IPS DF 4.7 (cell line): Measurements from ENCODE around the gene MARVELD1.

ENCODE experiments used
- DNase-seq: peaks from one replicate; pipeline ENCODE4 v3.0.0-alpha.2; 2013; ENCODE audit warnings: low spot score; ENCODE audit errors: extremely low read depth

MARVELD1 gene

DNA sequence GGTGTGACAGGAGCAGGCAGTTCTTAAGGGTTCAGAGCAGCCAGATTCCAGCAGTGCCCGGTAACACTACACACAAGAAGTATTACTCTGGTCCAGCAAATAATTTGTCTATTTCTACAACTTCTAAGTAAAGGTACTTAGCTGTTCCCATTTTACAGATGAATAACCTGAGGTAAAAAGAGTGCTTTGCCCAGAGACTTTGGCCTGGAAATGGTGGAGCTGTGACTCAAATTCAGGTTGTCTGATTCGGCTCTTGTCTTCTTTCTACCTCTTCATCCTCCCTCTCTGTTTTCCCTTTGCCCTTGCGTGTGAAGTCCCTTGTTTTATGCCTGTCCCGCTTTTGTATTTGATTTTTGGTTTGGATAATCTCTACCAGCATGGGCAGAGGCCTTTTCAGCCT lies 41.2 kb downstream of the MARVELD1 start:
- no peak for DNase-seq

DNA sequence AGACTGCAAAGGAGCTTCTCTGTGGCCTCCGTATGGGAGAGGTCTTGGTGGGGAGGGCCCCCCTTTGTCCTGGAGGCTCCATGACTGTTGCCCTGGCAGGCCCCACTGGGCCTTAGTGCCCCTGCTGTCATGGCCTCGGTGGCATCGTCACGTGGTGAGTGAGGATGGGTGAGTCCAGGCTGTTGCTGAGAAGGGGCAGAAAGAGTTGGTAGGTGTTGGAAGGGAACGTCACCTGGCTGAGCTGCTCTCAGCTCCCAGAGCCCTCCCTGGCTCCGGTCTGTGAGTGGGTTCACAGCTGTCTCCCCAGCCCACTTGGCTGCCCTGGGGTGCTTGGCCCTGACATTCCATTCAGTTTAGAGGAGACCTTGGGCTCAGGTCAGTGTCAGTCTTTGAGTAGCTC lies 42.2 kb downstream of the MARVELD1 start:
- no peak for DNase-seq

DNA sequence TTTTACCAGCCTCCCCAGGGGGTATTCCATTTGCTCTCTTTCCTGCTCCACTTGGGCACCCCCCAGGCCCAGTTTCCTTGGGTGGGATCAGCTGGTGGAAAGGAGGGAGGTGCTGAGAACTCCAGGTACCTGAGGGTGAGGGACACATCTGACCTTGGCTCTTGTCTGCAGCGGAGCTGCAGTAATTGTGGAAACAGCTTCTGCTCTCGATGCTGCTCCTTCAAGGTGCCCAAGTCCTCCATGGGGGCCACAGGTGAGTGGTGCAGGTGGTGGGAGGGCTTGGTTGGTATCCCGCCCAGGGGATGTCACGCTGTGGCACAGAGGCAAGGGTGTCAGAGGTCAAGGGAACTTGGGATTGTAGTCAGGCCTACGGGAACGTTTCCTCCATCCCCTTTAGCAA lies 43.9 kb downstream of the MARVELD1 start:
- DNase-seq, result no peak

DNA sequence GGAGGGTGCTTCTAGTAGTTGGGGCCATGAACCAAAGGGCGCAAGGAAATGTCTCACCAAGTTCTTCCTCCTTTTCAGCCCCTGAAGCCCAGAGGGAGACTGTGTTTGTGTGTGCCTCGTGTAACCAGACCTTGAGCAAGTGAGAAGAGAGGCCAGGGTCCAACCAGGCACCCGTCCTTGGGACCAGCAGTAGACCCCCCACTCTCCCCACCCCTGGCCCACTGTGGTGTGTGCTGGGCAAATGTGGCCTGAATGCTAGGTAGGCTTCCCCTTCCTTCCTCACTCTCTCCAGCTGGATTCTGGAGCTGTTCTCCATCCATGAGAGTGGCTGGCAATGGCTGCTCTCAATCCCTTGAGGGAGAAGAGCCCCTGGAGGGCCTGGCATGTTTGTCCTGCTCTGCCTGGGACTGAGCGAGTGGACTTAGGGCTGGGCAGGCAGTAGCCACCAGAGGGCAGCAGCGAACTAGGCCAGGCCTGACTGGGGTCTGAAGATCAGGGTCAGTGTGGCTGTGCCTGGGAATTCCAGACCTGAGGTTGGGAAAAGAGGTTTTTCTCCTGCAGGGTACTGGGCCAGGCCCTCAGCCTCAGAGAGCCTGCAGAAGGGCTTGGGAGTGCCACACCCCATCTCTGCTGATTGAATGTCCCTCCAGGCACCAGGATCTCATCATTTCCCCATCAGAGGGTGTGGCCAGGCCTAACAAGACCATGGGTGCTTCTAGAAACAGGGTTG lies 45.8 kb downstream of the MARVELD1 start:
- peak; percentile 53 for DNase-seq

DNA sequence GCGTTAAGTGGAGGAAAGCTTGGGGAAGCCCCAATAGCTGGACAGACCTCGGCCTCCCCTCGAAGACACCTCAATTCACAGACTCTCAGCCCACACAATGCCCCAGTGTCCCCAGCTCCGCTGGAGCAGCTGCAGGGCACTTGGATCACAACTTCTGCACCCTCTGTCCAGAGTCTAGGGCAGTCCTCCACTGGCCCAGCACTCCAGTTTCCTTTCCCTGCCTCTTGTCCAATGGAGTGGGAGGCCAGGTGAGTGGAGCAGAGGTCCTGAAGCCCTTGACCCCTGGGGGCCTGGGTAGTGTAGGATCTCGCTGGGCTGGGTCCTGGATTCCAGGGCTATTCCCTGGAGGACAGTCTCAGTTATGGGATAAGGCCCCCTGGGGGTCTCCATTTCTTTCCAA lies 46.4 kb downstream of the MARVELD1 start:
- no peak for DNase-seq

DNA sequence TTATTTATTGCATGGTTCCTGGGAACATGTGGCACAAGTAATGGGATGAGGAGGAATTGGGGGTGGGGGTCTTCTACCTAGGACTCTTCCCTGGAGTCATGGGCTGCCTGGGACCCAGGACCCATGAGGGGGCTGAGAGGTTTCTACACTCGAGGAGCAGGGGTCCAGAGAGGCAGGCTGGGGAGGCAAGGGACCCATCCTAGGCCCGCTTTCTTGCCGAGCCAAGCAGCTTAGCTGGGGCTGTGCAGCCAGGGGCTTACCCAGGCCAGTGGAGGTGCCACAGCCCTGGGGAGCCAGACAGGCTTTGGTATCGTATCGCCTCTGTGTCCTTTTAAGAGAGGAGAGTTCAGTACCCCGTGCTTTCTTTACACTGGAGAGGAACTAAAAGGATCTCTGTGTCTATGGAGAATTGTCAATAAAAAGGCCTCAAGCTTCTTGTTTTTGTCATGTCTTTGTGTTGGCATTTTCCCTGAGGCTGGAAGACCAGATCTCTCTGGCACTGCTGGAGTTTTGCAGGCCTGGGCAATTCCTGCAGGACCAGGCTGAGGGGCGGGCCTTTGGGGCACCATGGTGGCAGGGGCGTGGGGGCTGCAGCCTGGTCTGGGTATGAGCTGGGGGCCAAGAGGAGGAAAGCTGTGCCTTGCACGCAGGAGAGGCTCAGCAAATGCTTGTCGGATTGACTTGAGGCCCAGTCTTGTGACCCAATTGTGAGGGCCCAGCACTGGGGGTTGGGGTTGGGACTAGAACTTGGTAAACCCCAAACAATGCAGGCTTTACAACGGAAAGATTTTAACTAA lies 47.1 kb downstream of the MARVELD1 start:
- DNase-seq, result no peak

DNA sequence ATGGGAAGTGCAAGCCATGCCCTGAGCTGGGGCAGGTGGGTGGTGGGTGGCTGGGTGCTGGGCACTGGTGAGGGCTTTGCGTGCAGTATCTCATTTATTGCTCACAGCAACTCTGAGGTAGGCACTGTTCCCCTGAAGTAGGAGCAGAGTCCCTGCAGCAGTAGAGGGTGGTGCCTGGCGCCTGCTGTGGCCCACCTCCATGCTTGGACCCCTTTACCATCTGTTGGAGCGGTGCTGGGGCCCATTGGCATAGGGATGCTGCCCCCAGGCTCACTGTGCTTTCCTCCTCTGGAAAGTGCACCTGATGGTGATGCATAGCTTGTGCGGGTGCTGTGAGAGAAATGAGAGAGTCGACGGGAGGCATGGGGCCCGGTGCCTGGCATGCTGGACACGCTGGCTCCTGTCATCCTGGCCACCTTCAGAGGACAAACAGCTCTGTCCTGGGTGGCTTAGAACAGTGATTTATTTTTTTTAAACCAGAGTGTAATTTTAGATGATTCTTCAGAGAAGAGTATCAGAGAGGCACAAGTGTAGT lies 47.9 kb downstream of the MARVELD1 start:
- no peak for DNase-seq

DNA sequence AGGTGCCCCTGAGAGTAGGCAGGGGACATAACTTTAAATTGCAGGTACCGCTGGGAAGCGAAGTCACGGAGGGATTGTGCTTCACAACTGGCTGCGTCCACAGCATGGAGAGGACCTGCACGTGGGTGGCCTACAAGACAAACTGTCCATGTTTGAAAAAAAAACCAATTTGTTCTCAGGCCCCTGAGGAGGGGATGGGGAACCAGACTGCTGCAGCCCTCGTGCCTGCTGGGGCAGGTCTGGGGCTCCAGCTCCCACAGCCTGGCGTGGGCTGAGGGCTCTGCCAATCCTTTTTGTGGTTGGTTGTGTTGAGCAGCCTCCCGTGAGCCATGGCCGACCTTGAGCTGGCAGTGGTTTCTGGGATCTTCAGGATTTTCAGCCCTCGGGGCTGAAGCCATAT lies 48.5 kb downstream of the MARVELD1 start:
- no peak for DNase-seq

DNA sequence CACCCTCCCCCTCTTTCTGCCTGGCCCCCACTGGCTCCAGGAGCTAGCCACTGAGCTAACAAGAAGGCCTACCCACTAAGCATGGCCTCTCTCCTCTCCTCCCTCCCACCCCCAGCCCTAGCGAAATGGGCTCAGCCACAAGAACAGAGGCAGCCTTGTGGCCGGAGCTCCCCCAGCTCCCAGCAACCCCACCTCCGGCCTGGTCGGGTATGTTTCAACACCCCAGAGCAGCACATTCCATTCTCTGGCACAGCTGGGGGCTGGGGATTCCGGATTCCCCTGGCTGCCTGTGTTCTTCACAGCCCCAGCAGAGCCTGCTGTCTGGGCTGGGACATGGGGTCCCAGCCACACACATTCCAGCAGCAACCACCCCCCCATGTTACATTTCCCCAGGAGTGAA lies 49.3 kb downstream of the MARVELD1 start:
- DNase-seq, result peak; percentile 16

DNA sequence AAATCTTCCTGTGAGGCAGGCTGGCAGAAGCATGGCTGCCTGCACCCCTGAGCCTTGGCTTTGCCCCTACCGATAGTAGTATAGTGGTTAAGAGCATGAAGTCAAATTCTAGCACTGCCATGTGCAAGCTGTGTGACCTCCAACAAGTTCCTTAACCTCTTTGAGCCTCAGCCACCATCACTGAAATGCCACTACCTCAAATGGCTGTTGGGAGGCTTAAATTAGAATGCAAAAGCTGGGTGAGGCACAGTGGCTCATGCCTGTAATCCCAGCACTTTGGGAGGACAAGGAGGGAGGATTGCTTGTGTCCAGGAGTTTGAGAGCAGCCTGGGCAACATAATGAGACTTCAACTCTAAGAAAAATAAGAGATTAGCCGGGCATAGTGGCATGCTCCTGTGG lies 49.9 kb downstream of the MARVELD1 start:
- DNase-seq, result no peak

DNA sequence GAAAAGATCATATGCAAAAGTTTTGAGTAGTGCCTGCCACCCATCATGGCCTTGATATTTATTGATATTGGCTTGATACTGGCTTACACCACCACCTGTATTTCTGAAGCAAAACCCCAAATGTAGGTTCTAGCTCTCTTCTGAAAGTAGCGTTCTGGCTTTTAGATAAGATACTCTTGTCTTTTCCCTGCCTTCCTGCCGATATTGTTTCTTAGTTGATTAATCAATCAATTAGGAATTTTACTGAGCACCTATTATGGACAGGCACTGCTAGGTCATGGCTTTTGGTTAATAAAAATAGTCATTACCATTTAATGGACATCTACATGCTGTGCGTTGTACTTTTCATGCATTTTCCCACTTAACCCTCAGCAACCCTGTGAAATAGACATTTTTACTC lies 50.4 kb downstream of the MARVELD1 start:
- no peak for DNase-seq

DNA sequence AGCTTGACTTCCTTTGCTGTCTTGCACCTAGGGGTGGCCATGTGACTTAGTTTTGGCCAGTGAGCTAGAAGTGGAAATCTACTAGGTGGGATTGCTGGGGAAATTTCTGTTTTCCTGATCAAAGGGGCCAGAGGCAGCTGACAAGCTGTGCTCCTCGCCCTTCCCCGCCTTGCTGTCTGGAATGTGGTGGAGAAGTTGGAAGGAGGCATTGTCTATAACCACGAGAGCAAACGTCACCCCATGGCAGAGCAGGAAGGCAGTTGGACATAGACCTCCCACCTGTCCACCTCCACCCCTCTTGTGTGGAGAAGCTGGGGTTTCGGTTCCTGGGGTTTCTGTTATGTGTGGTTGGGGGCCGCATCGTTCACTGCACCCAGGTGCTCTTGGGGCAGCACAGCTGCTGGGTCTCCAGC lies 51.0 kb downstream of the MARVELD1 start:
- DNase-seq, result no peak

DNA sequence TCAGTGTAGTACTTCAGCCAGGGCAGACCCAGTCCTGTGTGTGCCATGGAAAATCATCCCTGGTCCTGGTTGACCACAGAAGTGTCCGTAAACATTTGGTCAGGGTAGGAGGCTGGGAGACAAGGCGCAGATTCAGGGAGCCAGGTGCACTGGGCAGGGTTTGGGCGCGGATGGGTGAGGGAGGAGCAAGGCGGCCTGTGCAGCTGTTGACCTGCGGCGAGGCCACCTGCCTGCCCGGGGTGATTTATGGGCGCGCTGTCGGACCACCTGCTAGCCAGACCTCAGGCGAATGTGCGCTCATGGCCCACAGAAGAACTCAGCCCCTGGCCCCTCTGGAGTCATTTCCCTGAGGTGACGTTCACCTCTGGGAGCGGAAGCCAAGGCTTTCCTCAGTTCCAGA lies 51.7 kb downstream of the MARVELD1 start:
- no peak for DNase-seq

DNA sequence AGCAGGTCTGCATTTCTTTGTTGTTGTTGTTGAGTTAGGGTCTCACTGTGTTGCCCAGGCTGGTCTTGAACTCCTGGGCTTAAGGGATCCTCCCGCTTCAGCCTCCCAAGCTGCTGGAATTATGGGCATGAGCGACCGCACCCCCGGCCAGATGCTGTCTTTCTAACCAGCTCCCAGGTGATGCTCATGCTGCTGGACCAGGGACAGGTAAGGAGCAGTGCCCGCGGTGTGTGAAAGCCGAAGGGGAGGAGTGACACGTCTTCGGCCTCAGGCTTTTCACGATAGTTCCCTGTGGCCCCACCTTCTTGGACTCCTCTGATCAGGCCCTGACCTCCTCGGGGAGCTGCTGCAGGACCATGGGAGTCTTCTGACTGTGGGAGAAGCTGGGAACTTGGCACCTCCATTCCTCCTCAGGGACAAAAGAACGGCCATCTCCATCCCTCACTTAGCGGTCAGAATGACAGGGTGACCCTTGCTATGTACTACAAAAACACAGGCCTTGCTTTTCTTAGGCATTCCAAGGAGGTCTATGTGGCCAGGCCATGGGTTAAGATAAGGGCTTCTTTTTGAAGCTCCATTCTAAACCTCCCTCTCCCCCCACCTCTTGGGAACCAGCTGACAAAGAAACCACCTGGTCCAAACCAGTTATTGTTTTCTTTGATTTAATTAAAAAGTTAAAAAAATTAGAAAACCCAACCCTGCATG lies 52.7 kb downstream of the MARVELD1 start:
- no peak for DNase-seq

DNA sequence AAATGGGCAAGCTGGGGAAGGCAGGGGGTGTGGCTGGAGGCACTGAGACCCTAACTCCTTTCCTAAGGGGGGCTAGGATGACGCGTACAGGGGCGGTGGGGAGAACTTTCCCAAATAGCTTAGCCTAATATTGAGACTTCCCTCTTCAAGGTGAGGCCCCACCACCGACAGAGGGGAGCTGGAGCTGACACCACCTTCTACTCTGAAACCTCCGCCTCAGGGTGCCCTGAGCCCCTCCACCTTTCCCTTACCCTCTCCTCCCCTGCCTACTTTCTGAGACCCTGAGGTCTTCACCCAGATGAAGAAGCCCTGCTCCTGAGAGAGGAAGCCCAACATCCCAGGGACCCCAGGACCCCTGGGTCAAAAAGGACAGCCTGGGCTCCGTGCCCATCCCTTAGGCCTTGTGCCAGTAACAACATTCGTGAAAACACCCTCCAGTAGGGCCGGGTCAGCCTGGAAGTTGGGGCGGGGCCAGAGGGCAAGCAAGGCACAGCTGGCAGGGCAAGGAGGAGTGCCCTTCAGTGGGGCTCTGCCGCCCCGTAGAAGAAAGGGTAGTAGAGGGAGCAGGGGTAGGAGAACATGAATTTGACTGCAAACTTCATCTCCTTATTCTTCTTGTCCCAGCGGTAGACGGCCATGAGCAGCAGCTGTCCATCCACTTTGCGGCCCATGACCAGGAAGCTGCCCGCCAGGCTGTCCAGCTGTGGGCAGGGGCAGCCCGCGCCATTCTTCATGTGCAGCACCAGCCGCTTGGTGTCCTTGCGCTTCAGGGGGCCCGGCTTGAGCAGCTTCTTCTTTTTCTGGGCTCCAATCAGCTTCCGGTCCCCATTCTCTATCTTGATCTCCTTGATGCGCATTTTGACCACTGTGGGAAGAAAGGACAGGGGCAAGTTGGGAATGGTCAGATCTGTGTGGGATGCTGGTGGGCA lies 53.7 kb downstream of the MARVELD1 start:
- DNase-seq, result no peak
